HepG2 (cell line): ENCODE results near the gene PCSK5. TPM values are rescaled to one million over a fixed set of nuclear protein-coding genes. Genes with fewer than 3 reads are reported as not detected.

Source experiments
- ATAC-seq: fragments of 200-7000 bp; cut with Tn5 transposase; 3 replicates; pipeline ENCODE4 v1.9.1; 2020; ENCODE audit warnings: mild to moderate bottlenecking, moderate library complexity
- BruUV-seq: library from RNA; stranded (reverse); fragments of 400-500 nt; replicated peaks from 2 replicates; lab custom pipeline; 2021; lab: Mats Ljungman, UMichigan
- CTCF ChIA-PET: fragments of 300-600 bp; formaldehyde crosslinking; extraction: SDS; loops from one replicate; lab custom pipeline; 2021; ENCODE audit warnings: low total read pairs, inconsistent platforms, low intra/inter-chr PET ratio; lab: Yijun Ruan, JAX
- POLR2A ChIA-PET: fragments of 350-600 bp; sonication (Branson Sonifier 250); formaldehyde crosslinking; loops from one replicate; lab custom pipeline; 2020; ENCODE audit warnings: antibody characterized with exemption, inconsistent platforms; lab: Yijun Ruan, JAX
- DNase-seq: peaks from one replicate; pipeline ENCODE4 v3.0.0-alpha.2; 2015; ENCODE audit warnings: low spot score
- FAIRE-seq: peaks from 3 replicates; lab custom pipeline; 2011; peaks lifted over from hg19 to GRCh38; lab: Jason Lieb, UNC
- H2AFZ ChIP-seq: one replicate; pipeline ENCODE4 v1.6.1; 2011; ENCODE audit warnings: low read length, inconsistent platforms
- H3K27ac ChIP-seq: fragments of 300-600 bp; 3 replicates; pipeline ENCODE4 v1.8.0; 2011; ENCODE audit warnings: mixed run types, mild to moderate bottlenecking, mixed read lengths, low read length, inconsistent platforms; ENCODE audit not compliant: insufficient read depth; ENCODE audit errors: extremely low read length
- H3K27me3 ChIP-seq, 2 experiments: fragments of 200-600 bp in 1 of 2; 2 replicates in 1 of 2; 3 replicates in 1 of 2; pipeline versions ENCODE4 v1.6.0 to v1.8.0; 2011; ENCODE audit warnings: low read length in 2 of 2, mild to moderate bottlenecking in 2 of 2, moderate library complexity in 2 of 2, inconsistent platforms in 1 of 2; ENCODE audit not compliant: insufficient read depth in 2 of 2, control insufficient read depth in 1 of 2
- H3K36me3 ChIP-seq, 2 experiments: fragments of 200-600 bp in 1 of 2; replicated peaks in 1 of 2; 2 replicates in 1 of 2; 3 replicates in 1 of 2; pipeline versions ENCODE4 v1.5.1 to v1.8.0; 2011; ENCODE audit warnings: low read length in 2 of 2, inconsistent platforms in 1 of 2; ENCODE audit not compliant: insufficient read depth in 2 of 2, control insufficient read depth in 1 of 2
- H3K4me1 ChIP-seq: 2 replicates; pipeline ENCODE4 v1.5.1; 2012; ENCODE audit warnings: low read length, inconsistent platforms; ENCODE audit not compliant: insufficient read depth
- H3K4me2 ChIP-seq: 2 replicates; pipeline ENCODE4 v1.6.0; 2011; ENCODE audit warnings: low read depth, low read length, inconsistent platforms
- H3K4me3 ChIP-seq, 3 experiments: fragments of 200-600 bp in 1 of 3; sonication (generic), shearing (Covaris generic) in 1 of 3; replicated peaks in 1 of 3; 2 replicates each; pipeline ENCODE4 v1.5.1; 2011 to 2016; ENCODE audit warnings: low read length in 3 of 3, inconsistent platforms in 2 of 3, low read depth in 2 of 3, mild to moderate bottlenecking in 2 of 3, control low read depth in 1 of 3, mixed read lengths in 1 of 3; ENCODE audit not compliant: insufficient read depth in 1 of 3
- H3K79me2 ChIP-seq: one replicate; pipeline ENCODE4 v1.6.1; 2011; ENCODE audit warnings: low read length, inconsistent platforms; ENCODE audit not compliant: insufficient read depth
- H3K9ac ChIP-seq: 2 replicates; pipeline ENCODE4 v1.6.0; 2011; ENCODE audit warnings: mild to moderate bottlenecking, low read depth, low read length, inconsistent platforms; ENCODE audit not compliant: insufficient read depth
- H3K9me3 ChIP-seq: 2 replicates; pipeline ENCODE4 v1.5.1; 2012; ENCODE audit warnings: mild to moderate bottlenecking, low read length
- H4K20me1 ChIP-seq: 2 replicates; pipeline ENCODE4 v1.6.0; 2011; ENCODE audit warnings: inconsistent platforms, mild to moderate bottlenecking, low read length, moderate library complexity; ENCODE audit not compliant: insufficient read depth
- AKNA ChIP-seq: sonication (generic); formaldehyde crosslinking; IDR thresholded peaks from 2 replicates; pipeline ENCODE4 v1.4.0; 2020; ENCODE audit warnings: missing genetic modification reagents, borderline replicate concordance
- CAMTA2 ChIP-seq: sonication (generic); formaldehyde crosslinking; IDR thresholded peaks from 2 replicates; pipeline ENCODE4 v1.4.0; 2020; ENCODE audit warnings: mild to moderate bottlenecking, missing genetic modification reagents, borderline replicate concordance
- NCOA2 ChIP-seq: sonication (generic); formaldehyde crosslinking; IDR thresholded peaks from 2 replicates; pipeline ENCODE4 v1.8.0; 2022; ENCODE audit warnings: inconsistent platforms
- SNRNP70 ChIP-seq: fragments of 200-400 bp; formaldehyde crosslinking; IDR thresholded peaks from 2 replicates; pipeline ENCODE4 v1.6.1; 2017; ENCODE audit warnings: mild to moderate bottlenecking, low read depth, low read length, moderate library complexity
- U2AF2 ChIP-seq: fragments of 200-400 bp; formaldehyde crosslinking; IDR thresholded peaks from 2 replicates; pipeline ENCODE4 v1.6.1; 2017; ENCODE audit warnings: low read depth, mild to moderate bottlenecking, low read length
- WGBS: methylation state at CpG from one replicate; pipeline ENCODE4 v1.1.6; 2017; ENCODE audit warnings: low lambda C conversion rate; 5-methylcytosine and 5-hydroxymethylcytosine counted together
- in situ Hi-C: cut with HindIII; loops from 2 replicates; pipeline ENCODE4 v1.10.0; 2017; ENCODE audit warnings: low pct_unique_long_range_greater_than_20kb; ENCODE audit not compliant: extremely low pct_ligation_motif_present
- intact Hi-C: fragments of 100-400 bp; cut with micrococcal nuclease; formaldehyde crosslinking; loops from one replicate; pipeline ENCODE4 v1.10.0; 2022; ENCODE audit not compliant: unreplicated experiment
- polyA plus RNA-seq, 8 experiments: library from polyadenylated mRNA; depleted of rRNA in 3 of 8; stranded (reverse) in 7 of 8; unstranded in 1 of 8; fragments of >200 nt; fragmentation: Illumina TruSeq in 4 of 8; extraction: Trizol in 4 of 8; gene quantifications; 2 replicates each; pipeline versions ENCODE4 v1.2.1 to v1.2.3, GENCODE V29; 2011 to 2016; ENCODE audit warnings: low read depth in 4 of 8, missing spikeins in 1 of 8, mixed read lengths in 1 of 8; ENCODE audit not compliant: insufficient read depth in 1 of 8
- total RNA-seq, 5 experiments: library from RNA; depleted of rRNA; stranded (reverse); fragments of >200 nt; fragmentation: Illumina TruSeq; extraction: Trizol; gene quantifications; 2 replicates each; pipeline ENCODE4 v1.2.3, GENCODE V29; 2016; ENCODE audit warnings: low read depth in 1 of 5
- TF ChIP-seq, protein P1 (sequence below): IDR thresholded peaks from 2 replicates; pipeline ENCODE4 v1.6.1; 2016; ENCODE audit warnings: low read depth, borderline replicate concordance
- TF ChIP-seq, protein P2 (sequence below): IDR thresholded peaks from 2 replicates; pipeline ENCODE4 v1.6.1; 2012; ENCODE audit warnings: low read depth, low read length, improper control_type of control experiment
- TF ChIP-seq, protein P3 (sequence below): sonication (generic); formaldehyde crosslinking; IDR thresholded peaks from 2 replicates; pipeline ENCODE4 v1.5.1; 2020; ENCODE audit warnings: mild to moderate bottlenecking, missing genetic modification reagents, moderate library complexity

Gene PCSK5
- total and polyA plus RNA-seq, 2 of the 13 experiments (the other 11 are each of a cell fraction or from before 2014, with no cell fraction given) = 0.55 to 0.66 TPM

GRCh38 chr9:76297721-76298239 is 407.3 kb downstream of the PCSK5 start:
- ATAC-seq (no peak), DNase-seq (no peak), FAIRE-seq (no peak)
- Histone ChIP-seq H3K36me3 (no peaks in the 10 kb centered on the region), H3K9ac (no peak overlapping the region), H3K9me3 (no peaks in the 10 kb centered on the region), H3K27me3 (peaks cover 0 to 2% of the 10 kb centered on the region in 2 experiments; a peak in 1 of 5 replicates), H3K4me3 (no peak overlapping the region), H3K4me1 (no peaks in the 10 kb centered on the region), H3K79me2 (no peaks in the 10 kb centered on the region), H2AFZ (no peak overlapping the region), H3K27ac (no peak overlapping the region), H3K4me2 (no peak overlapping the region), H4K20me1 (no peaks in the 10 kb centered on the region)
- ChIA-PET CTCF (no interaction called here), POLR2A (no interaction called here)
- WGBS = 49% methylated on average over 14 of the region's 14 CpGs
- TF ChIP-seq AKNA = no peak
- TF ChIP-seq, protein P1, sequence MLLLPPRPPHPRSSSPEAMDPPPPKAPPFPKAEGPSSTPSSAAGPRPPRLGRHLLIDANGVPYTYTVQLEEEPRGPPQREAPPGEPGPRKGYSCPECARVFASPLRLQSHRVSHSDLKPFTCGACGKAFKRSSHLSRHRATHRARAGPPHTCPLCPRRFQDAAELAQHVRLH (CRISPR knock-in tag) = no peak
- TF ChIP-seq, protein P2, sequence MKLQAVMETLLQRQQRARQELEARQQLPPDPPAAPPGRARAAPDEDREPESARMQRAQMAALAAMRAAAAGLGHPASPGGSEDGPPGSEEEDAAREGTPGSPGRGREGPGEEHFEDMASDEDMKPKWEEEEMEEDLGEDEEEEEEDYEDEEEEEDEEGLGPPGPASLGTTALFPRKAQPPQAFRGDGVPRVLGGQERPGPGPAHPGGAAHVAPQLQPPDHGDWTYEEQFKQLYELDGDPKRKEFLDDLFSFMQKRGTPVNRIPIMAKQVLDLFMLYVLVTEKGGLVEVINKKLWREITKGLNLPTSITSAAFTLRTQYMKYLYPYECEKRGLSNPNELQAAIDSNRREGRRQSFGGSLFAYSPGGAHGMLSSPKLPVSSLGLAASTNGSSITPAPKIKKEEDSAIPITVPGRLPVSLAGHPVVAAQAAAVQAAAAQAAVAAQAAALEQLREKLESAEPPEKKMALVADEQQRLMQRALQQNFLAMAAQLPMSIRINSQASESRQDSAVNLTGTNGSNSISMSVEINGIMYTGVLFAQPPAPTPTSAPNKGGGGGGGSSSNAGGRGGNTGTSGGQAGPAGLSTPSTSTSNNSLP = no peak
- TF ChIP-seq NCOA2 = no peak
- no peak for TF ChIP-seq U2AF2
- TF ChIP-seq, protein P3, sequence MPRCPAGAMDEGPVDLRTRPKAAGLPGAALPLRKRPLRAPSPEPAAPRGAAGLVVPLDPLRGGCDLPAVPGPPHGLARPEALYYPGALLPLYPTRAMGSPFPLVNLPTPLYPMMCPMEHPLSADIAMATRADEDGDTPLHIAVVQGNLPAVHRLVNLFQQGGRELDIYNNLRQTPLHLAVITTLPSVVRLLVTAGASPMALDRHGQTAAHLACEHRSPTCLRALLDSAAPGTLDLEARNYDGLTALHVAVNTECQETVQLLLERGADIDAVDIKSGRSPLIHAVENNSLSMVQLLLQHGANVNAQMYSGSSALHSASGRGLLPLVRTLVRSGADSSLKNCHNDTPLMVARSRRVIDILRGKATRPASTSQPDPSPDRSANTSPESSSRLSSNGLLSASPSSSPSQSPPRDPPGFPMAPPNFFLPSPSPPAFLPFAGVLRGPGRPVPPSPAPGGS (CRISPR knock-in tag) = no peak
- TF ChIP-seq SNRNP70 = no peak
- TF ChIP-seq CAMTA2 (CRISPR knock-in tag) = no peak
- no TSS peak for BruUV-seq
- in situ Hi-C loops = no loop called here
- intact Hi-C loops = no loop called here
